Upper lobe of left lung (tissue), 4 donors: Measurements from ENCODE around the gene LRRC74B.

Source experiments
- POLR2A ChIP-seq, 4 donors: fragments of 450-650 bp; IDR thresholded peaks; one replicate each; pipeline ENCODE4 v1.5.1; 2016 to 2017; ENCODE audit warnings: antibody characterized with exemption in 4 of 4, mild to moderate bottlenecking in 2 of 4
- TF ChIP-seq, protein P1 (sequence below), 6 experiments: fragments of 450-650 bp in 4 of 6; fragments of 200-600 bp in 2 of 6; sonication (generic) in 2 of 6; IDR thresholded peaks; one replicate each; pipeline ENCODE4 v1.5.1; 2016 to 2019; ENCODE audit warnings: antibody characterized with exemption in 6 of 6

DNA sequence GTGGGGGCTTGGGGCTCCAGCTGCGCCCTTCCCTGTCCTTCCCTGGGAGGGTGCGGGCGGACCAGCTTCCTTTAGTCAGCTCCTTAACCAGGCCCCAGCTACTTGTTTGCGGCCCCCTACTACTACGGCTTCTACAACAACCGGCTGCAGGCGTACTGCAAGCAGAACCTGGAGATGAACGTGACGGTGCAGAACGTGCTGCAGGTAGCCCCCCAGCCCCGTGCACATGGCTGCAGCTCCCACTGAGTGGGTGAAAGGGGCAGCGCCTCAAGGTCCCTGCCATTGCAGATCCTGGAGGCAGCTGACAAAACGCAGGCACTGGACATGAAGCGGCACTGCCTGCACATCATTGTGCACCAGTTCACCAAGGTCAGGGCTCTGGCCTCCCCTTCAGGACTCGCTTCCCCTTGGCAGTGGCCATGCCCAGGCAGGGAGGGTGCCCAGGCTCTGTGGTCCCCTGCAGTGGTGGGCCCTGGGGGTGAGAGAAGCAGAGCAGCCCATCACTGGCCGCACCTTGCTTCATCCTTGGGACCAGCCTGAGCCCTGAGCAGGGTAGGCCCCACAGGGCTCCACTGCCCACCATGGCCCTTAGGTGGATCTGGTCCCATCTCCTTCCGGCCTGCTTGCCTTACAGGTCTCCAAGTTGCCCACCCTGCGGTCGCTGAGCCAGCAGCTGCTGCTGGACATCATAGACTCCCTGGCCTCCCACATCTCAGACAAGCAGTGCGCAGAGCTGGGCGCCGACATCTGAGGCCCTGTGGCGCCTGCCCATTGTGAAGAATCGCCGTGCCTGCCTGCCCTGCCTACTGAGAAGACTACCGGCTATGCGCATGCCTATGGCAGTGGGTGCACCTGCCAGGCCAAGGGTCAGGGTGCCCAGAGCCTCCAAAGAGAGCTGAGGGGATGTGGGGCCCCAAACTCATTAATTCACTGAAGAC is 48.9 kb upstream of the LRRC74B start:
- TF ChIP-seq, protein P1, sequence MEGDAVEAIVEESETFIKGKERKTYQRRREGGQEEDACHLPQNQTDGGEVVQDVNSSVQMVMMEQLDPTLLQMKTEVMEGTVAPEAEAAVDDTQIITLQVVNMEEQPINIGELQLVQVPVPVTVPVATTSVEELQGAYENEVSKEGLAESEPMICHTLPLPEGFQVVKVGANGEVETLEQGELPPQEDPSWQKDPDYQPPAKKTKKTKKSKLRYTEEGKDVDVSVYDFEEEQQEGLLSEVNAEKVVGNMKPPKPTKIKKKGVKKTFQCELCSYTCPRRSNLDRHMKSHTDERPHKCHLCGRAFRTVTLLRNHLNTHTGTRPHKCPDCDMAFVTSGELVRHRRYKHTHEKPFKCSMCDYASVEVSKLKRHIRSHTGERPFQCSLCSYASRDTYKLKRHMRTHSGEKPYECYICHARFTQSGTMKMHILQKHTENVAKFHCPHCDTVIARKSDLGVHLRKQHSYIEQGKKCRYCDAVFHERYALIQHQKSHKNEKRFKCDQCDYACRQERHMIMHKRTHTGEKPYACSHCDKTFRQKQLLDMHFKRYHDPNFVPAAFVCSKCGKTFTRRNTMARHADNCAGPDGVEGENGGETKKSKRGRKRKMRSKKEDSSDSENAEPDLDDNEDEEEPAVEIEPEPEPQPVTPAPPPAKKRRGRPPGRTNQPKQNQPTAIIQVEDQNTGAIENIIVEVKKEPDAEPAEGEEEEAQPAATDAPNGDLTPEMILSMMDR (IDR thresholded peaks at IDR 0.05): no peak
- TF ChIP-seq POLR2A (IDR thresholded peaks at IDR 0.05): no peak
